HG03280 (cell line): ENCODE data around the gene MPG.

Source experiments
- ATAC-seq: cut with Tn5 transposase; IDR thresholded peaks from one replicate; pipeline ENCODE4 v1.9.1; 2021; ENCODE audit warnings: mild to moderate bottlenecking, moderate library complexity; ENCODE audit not compliant: unreplicated experiment

Gene MPG

DNA sequence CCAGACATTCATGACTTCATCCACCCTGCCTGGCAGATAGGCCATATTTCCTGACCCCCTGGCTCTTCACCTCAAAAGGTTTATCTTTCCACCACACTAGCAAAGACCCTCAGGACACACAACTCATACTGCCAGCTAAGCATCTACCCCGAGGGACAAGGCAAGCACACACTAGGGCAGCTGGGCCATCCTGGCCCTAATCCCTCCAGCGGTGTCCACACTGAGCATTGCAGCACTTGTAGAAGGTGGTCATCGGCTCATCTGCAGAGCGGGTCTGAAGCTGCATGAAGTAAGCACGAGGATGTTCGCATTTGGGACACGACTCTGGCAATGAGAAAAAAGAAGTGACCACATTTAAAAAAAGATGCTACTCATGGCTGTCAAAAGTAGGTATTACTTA lies 30.8 kb upstream of the MPG start:
- ATAC-seq, result no peak

DNA sequence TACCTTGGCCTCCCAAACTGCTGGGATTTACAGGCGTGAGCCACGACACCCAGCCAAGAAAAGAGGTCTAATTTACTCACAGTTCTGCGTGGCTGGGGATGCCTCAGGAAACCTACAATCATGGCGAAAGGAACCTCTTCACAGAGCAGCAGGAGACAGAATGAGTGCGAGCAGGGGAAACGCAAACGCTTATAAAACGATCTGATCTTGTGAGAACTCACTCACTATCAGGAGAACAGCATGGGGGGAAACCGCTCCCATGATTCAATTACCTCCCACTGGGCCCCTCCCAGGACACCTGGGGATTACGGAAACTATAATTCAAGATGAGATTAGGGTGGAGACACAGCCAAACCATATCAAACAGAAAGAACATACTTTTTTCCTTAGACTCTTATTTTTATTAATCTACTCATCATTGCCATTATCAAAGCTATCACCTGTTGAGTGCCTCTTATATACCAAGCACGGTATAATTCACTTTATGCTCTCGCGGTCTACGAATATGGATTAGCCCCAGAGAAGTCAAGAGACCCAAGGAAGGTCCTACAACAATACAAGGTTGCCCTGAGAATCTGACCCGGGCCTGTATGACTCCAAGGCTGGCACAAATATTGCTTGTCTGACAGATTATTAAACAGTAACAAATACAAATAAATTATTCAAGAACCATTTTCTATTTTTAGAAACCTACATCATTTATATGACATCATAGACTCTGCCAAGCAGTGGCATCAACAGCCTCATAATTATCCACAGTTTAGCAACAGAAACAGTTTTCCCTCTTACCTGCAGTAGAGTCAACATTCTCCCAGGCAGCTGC lies 27.0 kb upstream of the MPG start:
- no peak for ATAC-seq

DNA sequence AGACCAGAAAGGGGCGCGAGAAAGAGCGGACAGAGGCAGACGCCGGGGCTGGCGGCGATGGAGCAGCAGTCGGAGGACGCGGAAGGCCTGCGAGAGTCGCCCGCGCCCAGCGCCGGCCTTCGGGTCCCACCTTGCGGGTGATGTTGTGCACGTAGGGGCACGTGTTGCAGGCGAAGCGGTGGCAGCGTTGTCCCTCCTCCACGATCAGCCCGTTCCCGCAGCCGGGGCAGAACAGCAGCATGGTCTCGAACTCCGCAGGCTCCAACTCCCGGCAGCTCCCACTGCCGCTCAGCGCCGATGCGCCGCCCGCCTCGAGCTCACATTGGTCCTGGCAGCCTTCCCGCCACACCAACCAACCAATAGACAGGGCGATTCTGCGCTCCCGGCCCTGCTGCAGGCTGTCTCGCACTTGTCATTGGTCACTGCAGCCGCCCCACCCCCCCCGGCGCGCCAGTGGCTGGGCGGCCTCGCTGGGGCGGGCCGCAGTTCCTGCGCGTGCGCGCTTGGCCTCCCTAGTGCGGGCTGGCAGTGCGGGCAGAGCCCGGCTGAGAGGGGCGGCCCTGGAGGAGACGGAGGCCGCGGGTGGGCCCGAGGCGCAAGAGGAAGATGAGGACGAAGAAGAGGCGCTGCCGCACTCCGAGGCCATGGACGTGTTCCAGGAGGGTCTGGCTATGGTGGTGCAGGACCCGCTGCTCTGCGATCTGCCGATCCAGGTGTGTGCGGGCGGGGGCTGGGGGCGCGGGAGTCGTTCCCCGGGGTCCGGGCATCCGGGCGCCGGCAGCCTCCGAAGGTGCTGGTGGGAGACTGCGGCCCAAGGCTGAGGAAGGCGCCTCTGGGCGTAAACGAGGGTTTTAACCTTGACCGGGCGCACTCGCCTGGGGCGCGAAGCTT lies 24.4 kb upstream of the MPG start, which contains the start of the genes POLR3K and SNRNP25:
Gene POLR3K (minus strand): TSS at position 263 of the 891 bp plus-strand sequence. CDS start 22 bp downstream, at position 241.
Gene SNRNP25 (plus strand): TSS at position 483 of the 891 bp plus-strand sequence. CDS start 189 bp downstream, at position 672.
- ATAC-seq, result peak; percentile 96

DNA sequence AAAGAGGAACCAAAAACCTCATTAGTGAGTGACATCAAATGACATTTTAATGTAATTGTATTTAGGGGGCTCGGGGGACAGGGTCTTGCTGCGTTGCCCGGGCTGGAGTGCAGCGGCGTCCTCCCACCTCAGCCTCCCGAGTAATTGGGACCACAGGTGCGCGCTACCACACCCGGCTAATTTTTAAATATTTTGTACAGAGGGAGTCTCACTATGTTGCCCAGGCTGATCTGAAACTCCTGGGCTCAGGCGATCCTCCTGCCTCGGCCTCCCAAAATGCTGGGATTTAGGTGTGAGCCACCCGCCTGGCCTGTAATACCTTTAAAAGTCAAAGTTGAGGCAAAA lies 23.8 kb upstream of the MPG start:
- no peak for ATAC-seq

DNA sequence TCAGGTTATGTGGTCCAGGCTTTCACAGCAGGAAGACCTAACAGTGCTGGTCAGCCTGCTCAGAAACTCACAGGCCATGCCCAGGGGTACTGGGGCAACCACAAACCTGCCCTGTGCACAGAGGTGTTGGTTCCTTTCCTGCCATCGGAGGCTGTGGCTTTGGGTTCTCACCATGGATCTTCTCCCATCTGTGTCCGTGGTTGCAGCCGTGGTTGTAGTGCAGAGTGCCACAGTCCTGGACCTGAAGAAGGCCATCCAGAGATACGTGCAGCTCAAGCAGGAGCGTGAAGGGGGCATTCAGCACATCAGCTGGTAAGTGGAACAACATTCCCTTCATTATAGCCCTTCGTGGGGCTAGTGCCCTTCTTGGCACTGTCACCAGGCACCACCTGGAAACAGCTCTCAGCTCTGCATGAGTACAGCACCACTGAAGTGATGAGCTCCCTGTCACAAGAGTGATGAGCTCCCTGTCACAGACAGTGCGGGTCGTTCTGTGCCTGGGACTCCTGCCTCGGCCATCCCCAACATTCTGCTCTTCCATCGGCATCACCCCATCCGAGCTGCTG lies 22.4 kb upstream of the MPG start:
- no peak for ATAC-seq

DNA sequence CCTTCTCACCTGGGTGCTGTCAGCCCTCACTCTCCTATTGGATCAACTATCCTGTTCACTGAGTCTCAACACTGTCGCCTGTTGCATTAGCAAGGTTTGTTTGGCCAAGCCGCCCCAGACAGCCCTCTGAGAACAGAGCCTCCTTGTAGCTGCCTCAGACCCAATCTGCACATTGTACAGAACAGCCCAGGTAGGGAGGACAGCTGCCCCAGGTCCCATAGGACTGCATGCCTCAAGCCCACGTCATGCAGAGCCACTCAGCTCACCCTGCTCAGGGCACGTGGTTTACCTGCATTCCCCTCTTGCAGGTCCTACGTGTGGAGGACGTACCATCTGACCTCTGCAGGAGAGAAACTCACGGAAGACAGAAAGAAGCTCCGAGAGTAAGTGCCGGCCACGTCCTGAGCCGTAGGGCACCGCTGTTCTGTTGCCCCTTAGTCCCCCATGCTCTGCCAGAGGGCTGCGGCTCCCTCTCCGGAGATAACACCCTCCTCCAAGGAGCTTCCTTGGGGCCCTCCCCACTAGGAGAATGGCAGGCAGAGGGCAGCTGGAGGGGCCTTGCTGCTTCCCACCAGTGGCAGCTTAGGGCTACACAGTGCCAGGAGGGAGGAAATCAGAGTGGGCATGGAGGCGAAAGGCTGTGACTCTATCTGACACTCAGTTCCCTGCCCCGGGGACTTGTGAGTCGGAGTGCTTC lies 21.6 kb upstream of the MPG start:
- no peak for ATAC-seq

DNA sequence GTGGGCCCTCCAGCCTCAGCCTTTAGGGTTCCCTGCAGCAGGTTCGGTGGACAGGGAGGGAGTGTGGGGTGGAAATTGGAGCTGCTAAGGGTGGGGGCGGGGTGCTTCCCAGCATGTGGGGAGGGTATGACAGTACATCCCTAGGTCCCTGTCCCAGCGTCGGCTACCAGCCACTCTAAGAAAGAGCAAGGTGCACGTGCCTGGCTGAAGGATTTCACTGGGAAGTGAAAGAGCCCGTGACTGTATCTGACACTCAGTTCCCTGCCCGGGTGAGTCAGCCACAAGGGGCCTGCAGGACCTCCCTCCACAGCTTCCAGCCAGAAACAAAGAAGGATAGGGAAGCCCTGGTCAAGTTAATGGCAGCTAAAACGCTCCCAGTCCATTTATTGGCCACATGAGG lies 20.3 kb upstream of the MPG start:
- ATAC-seq, result no peak

DNA sequence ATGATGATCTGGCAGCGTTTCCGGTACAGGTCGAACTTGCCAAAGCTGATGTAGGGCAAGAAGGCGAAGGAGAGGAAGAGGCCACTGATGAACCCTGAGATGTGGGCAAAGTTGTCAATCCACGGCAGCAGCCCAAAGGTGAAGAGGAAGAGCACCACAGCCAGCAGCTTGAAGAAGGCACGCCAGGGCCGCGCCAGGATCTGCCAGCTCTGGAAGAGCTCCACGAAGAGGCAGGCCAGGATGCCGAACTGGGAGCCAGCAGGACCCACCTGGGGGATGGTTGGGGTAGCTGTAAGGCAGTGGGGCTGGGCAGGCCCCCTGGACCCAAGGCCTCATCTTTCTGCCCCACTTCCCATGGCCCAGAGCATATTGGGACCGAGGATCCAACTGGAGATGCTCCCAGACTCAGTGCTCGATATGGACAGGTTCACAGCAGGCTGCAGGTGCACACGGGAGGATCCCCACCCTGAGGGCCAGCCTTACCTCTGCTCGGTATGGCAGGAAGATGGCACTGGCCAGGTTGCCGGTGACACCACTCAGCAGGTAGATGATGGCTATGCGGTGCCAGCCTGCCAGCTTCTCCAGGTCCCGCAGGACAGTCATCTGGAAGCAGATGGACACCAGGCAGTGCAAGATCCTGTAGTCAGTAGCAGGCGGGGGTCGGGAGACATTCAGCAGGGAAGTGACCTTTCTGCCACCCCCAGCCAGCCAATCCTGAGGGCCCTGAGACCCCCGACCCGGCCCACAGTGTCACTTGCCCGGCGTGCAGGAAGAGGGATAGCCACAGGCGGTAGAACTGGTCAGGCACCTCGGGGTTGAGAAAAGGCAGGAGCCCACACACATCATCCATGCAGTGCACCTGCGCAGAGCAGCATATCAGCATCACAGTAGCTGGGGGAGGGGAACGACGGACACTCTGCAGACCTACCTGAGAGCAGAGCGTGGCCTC lies 19.3 kb upstream of the MPG start:
- no peak for ATAC-seq

DNA sequence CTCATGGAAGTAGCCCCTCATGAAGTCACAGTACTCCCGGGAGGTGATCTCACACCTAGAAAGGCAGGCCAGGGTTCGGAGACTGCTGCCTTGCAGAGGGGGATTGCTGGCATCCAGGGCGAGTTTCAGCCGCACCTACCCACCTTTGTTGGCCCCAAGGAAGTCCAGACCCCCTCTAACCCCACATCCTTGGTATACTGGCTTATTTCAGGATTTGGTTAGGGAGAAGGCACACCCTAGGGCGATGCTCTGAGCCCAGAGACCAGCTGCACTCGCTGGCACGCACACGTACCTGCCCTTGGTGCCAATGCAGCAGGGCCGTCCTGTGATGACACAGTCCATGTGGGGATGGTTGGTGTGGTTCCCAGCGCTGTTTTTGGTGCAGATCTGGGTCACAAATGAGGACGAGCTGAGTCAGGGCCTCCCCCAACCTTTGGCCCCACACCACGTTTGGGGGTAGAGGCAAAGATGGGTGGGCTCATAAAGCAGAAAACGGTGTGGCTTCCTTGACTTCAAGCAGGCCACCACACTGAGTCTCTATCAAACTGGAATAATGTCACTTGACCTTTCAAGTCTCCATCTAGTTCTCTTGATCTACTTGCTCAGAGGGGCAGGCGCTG lies 18.5 kb upstream of the MPG start:
- ATAC-seq, result no peak

DNA sequence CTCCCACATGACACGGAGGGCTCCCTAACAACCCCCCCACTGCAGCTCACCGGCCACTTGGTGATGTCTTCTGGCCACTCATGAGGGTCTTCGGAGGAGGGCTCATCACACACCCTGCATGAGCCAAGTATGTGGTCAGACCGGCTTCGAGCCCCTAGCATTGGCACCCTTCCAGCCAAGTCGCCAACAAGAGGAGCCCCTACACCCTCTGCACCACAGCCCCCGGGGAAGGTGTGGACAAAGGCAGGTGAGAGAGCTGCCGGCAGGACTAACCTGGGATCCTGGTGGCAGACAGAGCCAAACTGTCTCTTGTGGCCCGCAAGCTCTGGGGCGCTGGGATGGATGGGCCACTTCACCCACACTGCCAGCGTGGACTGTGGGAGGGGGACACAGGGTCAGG lies 17.9 kb upstream of the MPG start:
- no peak for ATAC-seq

DNA sequence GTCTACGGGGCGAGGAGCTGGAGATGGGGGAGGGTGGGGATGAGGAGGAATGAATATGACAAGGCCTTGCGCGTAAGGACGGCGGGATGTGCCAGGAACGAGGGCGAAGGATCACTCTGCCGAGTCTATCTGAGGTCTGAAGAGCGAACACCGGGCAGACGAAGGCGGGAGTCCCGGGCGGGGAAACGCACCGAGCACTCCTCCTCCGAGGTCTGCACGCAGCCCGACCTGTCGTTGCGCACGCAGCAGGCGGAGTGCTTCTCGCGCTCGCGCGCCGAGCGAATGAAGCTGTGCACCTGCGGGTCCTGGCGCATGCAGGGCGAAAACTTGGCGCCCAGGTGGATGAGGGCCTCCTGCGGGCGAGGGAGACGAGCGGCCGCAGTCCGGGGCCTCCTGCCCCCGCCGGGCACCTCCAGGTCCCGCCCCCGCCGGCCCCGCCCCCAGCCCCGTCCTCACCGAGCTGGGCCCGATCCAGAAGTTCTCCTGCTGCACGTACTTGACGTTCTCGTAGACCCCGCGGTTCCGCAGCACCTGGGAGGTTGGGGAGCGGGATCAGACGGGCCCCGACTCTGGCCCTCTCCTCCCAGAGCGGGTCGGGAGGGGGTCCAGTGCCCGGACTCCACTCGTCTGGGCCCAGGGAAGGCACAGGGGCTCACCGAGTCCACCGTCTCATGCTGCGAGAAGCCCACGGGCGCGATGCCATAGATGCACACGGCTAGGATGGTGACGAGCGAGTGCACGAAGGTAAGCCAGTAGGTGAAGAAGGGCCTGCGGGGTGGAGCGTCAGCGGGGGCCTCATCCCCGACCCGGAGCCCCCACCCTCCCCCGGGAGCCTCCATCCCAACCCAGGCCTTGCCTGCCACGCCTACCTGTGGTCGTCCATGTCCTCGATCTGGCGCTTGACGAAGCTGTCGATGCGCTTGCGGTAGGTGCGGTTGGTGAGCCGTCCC lies 16.8 kb upstream of the MPG start:
- ATAC-seq, result no peak

DNA sequence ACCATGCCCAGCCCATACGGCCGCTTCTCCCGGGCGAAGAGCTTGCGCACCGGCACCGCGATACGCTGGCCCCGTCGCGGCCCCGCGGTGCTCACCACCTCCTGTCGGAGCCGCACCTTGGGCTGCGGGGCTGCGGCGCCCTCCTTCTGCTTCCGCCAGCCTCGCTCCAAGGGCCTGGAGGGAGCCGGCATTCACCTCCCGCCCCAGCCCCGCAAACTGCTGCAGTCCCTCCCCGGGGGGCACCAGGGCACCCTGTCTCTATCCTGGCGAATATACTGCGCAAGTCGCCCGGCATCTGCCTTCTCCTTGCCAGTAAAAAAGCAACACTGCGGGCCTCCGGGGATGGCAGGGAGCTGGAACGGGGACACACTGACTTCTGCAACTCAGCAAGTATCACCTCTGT lies 16.1 kb upstream of the MPG start:
- no peak for ATAC-seq

DNA sequence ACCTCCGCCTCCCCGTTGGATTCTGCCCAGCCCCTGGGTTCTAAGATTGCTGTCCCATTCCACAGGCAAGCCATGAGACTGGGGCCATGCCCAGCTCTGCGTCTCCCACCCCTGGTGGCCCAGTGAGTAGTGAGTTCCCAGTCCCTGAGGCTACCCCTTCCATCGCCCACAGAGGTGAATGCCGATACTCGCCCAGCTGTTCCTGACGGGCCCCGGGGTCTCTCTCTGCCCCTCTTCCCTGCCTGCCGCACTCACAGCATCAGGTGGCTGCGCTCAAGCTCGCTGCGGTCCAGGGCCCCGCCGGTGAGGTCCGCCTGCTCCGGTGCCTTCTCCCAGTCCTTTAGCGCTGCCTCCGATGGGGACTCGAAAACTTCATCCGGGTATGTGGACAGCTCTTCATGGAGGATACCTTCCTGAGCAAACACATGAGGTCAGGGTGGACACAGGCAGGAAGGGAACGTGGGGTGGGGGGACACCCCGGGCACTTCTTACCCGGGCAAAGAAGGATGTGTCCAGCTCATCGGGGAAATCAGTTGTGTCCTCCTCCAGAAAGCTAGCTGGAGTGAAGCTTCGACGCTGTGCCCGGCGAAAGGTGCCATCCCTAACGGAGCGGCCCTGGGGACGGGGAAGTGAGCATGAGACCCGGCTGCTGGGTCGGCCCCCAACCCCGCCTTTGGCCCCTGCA lies 15.6 kb upstream of the MPG start:
- no peak for ATAC-seq

DNA sequence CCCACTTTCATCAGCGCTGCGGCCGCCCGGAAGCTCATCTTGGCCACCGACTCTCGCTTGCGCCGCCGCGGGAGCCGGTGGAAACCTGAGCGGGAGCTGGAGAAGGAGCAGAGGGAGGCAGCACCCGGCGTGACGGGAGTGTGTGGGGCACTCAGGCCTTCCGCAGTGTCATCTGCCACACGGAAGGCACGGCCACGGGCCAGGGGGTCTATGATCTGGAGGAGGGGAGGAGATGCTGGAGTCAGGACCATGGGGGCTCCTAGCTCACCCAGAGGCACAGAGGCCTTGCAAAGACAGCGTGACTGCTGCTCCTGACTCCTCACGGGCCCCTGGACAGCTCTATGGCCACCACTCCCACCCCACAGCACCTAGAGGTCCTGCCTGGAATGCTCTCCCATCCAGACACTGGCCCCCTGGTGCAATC lies 15.0 kb upstream of the MPG start:
- ATAC-seq, result no peak

DNA sequence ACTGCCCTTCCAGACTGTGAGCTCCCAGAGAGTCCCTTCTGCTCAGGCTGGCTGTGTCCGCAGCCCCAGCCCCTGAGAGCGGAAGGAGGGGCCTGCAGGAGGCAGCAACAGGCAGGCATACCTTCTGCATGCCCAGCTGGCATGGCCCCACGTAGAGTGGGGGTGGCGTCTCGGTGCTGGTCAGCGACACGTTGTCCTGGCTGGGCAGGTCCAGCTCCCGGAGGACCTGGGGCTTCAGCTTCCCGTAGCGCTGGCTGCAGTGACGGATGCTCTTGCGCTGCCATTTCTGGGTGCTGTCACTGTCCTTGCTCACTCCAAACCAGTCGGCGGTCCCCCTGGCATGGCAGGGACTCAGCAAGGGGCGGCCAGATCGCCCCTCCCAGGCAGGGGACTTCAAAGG lies 14.6 kb upstream of the MPG start:
- ATAC-seq, result no peak

DNA sequence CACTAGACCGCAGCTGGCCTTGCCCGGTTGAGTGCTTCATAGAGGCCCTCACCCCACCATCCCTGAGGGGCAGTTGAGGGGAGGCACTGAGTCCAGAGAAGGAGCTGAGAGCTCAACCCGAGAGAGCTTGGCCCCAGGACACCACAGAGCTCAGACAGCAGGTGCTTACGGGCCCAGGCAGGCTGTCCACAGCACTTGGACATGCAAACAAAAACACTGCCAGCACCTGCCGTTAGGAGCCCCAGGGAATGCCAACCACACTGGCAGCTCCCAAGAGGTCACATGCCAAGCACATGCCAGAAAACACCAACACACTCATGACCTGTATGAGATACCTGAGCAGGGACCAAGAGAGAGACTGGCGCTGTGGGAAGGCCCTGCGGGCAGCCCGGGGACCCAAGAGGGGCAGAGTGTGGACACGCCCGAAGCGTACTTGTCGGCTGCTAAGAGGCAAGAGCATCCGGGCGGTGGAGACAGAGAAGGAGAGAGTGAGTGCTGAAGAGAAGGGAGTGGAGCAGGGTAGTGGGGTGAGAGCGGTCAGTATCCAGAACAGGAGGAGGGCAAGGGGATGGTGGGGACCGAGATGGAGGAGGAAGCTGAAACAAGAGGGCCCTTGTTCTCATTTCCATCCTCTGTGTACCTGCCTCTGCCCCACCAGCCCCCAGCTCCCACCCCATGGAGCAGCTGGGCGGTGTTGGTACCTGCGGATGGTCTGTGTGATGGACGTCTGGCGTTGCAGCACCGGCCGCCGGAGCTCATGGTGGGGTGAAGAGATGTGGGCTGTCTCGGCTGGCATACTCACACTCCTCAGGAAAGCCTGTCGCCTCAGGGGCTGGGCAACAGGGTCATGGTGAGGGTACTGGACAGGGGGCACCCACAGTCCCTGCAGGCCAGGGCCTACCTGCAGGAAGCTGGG lies 13.8 kb upstream of the MPG start:
- no peak for ATAC-seq

DNA sequence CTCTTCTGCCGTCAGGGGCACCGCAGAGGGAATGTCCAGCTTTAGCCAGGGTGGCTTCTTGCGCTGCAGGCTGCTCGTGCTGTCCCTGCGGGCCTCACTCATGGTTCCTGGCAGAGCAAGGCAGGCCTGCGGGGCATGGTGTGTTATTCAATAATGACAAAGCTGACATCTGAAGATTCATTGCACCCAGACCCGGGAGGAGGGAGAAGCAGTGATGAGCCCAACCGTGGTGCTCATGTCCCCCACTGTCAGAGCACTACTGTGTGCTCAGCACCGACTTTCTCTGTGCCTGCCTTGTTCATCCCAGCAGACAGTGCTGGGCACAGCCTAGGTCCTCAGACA lies 13.1 kb upstream of the MPG start:
- no peak for ATAC-seq
